Smooth muscle cell (in vitro differentiated cells): Measurements from ENCODE around the gene PAK5. TPM values are rescaled to one million over a fixed set of nuclear protein-coding genes. Genes with fewer than 3 reads are reported as not detected.
"Not testable (repeated sequence)": the region's sequence is repeated elsewhere in the genome, so short reads cannot be mapped to it uniquely, and the experiment has no call there.

ENCODE experiments used
- DNase-seq: peaks from one replicate; lab custom pipeline; 2025; ENCODE audit not compliant: unreplicated experiment; lab: John Stamatoyannopoulos, UW
- H2AFZ ChIP-seq: fragments of 200-600 bp; sonication (generic); 2 replicates; pipeline ENCODE4 v1.6.0; 2016; ENCODE audit warnings: antibody characterized with exemption, low read depth, mild to moderate bottlenecking
- H3F3A ChIP-seq: fragments of 200-600 bp; sonication (generic); 2 replicates; pipeline ENCODE4 v1.6.0; 2017; ENCODE audit warnings: antibody characterized with exemption, low read depth
- H3K27ac ChIP-seq: fragments of 200-600 bp; sonication (generic); 2 replicates; pipeline ENCODE4 v1.5.1; 2016; ENCODE audit warnings: low read depth, mild to moderate bottlenecking
- H3K27me3 ChIP-seq: fragments of 200-600 bp; sonication (generic); 2 replicates; pipeline ENCODE4 v1.6.1; 2016; ENCODE audit warnings: low read depth, mild to moderate bottlenecking
- H3K36me3 ChIP-seq: fragments of 200-600 bp; sonication (generic); 2 replicates; pipeline ENCODE4 v1.5.1; 2016; ENCODE audit warnings: low read depth
- H3K4me1 ChIP-seq: fragments of 200-600 bp; sonication (generic); 2 replicates; pipeline ENCODE4 v1.5.1; 2016; ENCODE audit warnings: low read depth
- H3K4me2 ChIP-seq: fragments of 200-600 bp; sonication (generic); 2 replicates; pipeline ENCODE4 v1.6.0; 2016; ENCODE audit warnings: mild to moderate bottlenecking
- H3K4me3 ChIP-seq: fragments of 200-600 bp; sonication (generic); 2 replicates; pipeline ENCODE4 v1.5.1; 2016; ENCODE audit warnings: mild to moderate bottlenecking
- H3K79me2 ChIP-seq: fragments of 200-600 bp; sonication (generic); 2 replicates; pipeline ENCODE4 v1.6.0; 2016; ENCODE audit warnings: low read depth, mild to moderate bottlenecking
- H3K9ac ChIP-seq: fragments of 200-600 bp; sonication (generic); 2 replicates; pipeline ENCODE4 v1.6.0; 2016; ENCODE audit warnings: low read depth
- H3K9me3 ChIP-seq: fragments of 200-600 bp; sonication (generic); replicated peaks from 2 replicates; pipeline ENCODE4 v1.5.1; 2016; ENCODE audit warnings: low read depth
- H4K20me1 ChIP-seq: fragments of 200-600 bp; sonication (generic); 2 replicates; pipeline ENCODE4 v1.6.0; 2016; ENCODE audit warnings: low read depth
- CTCF ChIP-seq: fragments of 200-600 bp; sonication (generic); IDR thresholded peaks from 2 replicates; pipeline ENCODE4 v1.5.1; 2017; ENCODE audit warnings: borderline replicate concordance, mild to moderate bottlenecking, antibody characterized with exemption; ENCODE audit not compliant: insufficient read depth, poor library complexity, severe bottlenecking
- whole genome bisulfite sequencing: methylation state at CpG from one replicate; pipeline ENCODE4 v1.1.7; 2016; ENCODE audit warnings: low lambda C conversion rate; 5-methylcytosine and 5-hydroxymethylcytosine counted together
- polyA plus RNA-seq: library from polyadenylated mRNA; unstranded; fragments of >200 nt; fragmentation: Nextera tagmentation; extraction: Ambion mirVana; gene quantifications from 2 replicates; pipeline ENCODE4 v1.2.1, GENCODE V29; 2016
- total RNA-seq: library from RNA; depleted of rRNA; stranded (reverse); fragments of >200 nt; gene quantifications from 2 replicates; pipeline ENCODE4 v1.2.3, GENCODE V29; 2014

Gene PAK5
- total and polyA plus RNA-seq, 2 experiments from 2014 or later = 0.13 TPM; not detected in 1

- 55% methylated on average over 8 of the region's 8 CpGs for WGBS
Measured at GRCh38 chr20:9660236-9660868, 178.5 kb downstream of the PAK5 start.

GRCh38 chr20:9647741-9648140 is 191.1 kb downstream of the PAK5 start:
- Histone ChIP-seq H3K4me3 (no peak overlapping the region), H3K27me3 (no peaks in the 10 kb centered on the region)
- TF ChIP-seq CTCF = no peak

More at GRCh38 chr20:9660236-9660868, 178.5 kb downstream of the PAK5 start:
- H2AFZ ChIP-seq = no peak overlapping the region
- DNase-seq = no peak
- no peaks in the 10 kb centered on the region for H4K20me1 ChIP-seq
- H3K9ac ChIP-seq = no peak overlapping the region
- H3K4me2 ChIP-seq = no peak overlapping the region
- H3K4me3 ChIP-seq = no peak overlapping the region
- no peaks in the 10 kb centered on the region for H3K4me1 ChIP-seq
- no peaks in the 10 kb centered on the region for H3K79me2 ChIP-seq
- H3K27ac ChIP-seq = no peak overlapping the region
- H3K36me3 ChIP-seq = no peaks in the 10 kb centered on the region
- TF ChIP-seq CTCF = no peak
- no peaks in the 10 kb centered on the region for H3K9me3 ChIP-seq
- no peaks in the 10 kb centered on the region for H3F3A ChIP-seq
- no peaks in the 10 kb centered on the region for H3K27me3 ChIP-seq

GRCh38 chr20:9646375-9646774 is 192.5 kb downstream of the PAK5 start:
- Histone ChIP-seq H3K27ac (no peak overlapping the region), H3K79me2 (no peaks in the 10 kb centered on the region), H3K4me2 (no peak overlapping the region), H3K4me1 (no peaks in the 10 kb centered on the region), H3K36me3 (no peaks in the 10 kb centered on the region), H2AFZ (no peak overlapping the region), H4K20me1 (no peaks in the 10 kb centered on the region), H3F3A (no peaks in the 10 kb centered on the region), H3K4me3 (no peak overlapping the region), H3K9ac (no peak overlapping the region), H3K27me3 (no peaks in the 10 kb centered on the region), H3K9me3 (no peaks in the 10 kb centered on the region)
- DNase-seq = no peak
- WGBS = 83% methylated on average over 3 of the region's 3 CpGs
- no peak for TF ChIP-seq CTCF

More at GRCh38 chr20:9647741-9648140, 191.1 kb downstream of the PAK5 start:
- no peaks in the 10 kb centered on the region for H3K36me3 ChIP-seq
- no peaks in the 10 kb centered on the region for H3K79me2 ChIP-seq
- 86% methylated on average over 2 of the region's 2 CpGs for WGBS
- H3K9ac ChIP-seq = no peak overlapping the region
- no peak overlapping the region for H3K27ac ChIP-seq
- H3K9me3 ChIP-seq = no peaks in the 10 kb centered on the region
- no peaks in the 10 kb centered on the region for H4K20me1 ChIP-seq
- no peak overlapping the region for H3K4me2 ChIP-seq
- H2AFZ ChIP-seq = no peak overlapping the region
- H3F3A ChIP-seq = no peaks in the 10 kb centered on the region
- DNase-seq = no peak
- H3K4me1 ChIP-seq = no peaks in the 10 kb centered on the region

GRCh38 chr20:9642882-9643281 is 196.0 kb downstream of the PAK5 start:
- Histone ChIP-seq H3K4me1 (no peaks in the 10 kb centered on the region), H3K79me2 (no peaks in the 10 kb centered on the region), H3K9ac (no peak overlapping the region), H2AFZ (no peak overlapping the region), H3K36me3 (no peaks in the 10 kb centered on the region), H4K20me1 (no peaks in the 10 kb centered on the region), H3K27me3 (no peaks in the 10 kb centered on the region), H3K9me3 (no peaks in the 10 kb centered on the region), H3F3A (no peaks in the 10 kb centered on the region), H3K4me2 (no peak overlapping the region), H3K4me3 (no peak overlapping the region), H3K27ac (no peak overlapping the region)
- TF ChIP-seq CTCF = no peak
- no peak for DNase-seq

GRCh38 chr20:9641499-9642000 is 197.3 kb downstream of the PAK5 start:
- not testable (repeated sequence) for DNase-seq, H3K4me3 ChIP-seq, H2AFZ ChIP-seq, H3K27ac ChIP-seq, H3K27me3 ChIP-seq, H3F3A ChIP-seq, H3K4me2 ChIP-seq, H4K20me1 ChIP-seq, H3K4me1 ChIP-seq, H3K79me2 ChIP-seq, H3K9me3 ChIP-seq, H3K9ac ChIP-seq, H3K36me3 ChIP-seq
- 91% methylated on average over 24 of the region's 26 CpGs for WGBS
